Smooth muscle cell (in vitro differentiated cells): ENCODE results near the gene CNTN4. TPM values are rescaled to one million over a fixed set of nuclear protein-coding genes. Genes with fewer than 3 reads are reported as not detected.

Experiments used
- DNase-seq: peaks from one replicate; lab custom pipeline; 2025; ENCODE audit not compliant: unreplicated experiment; lab: John Stamatoyannopoulos, UW
- H2AFZ ChIP-seq: fragments of 200-600 bp; sonication (generic); 2 replicates; pipeline ENCODE4 v1.6.0; 2016; ENCODE audit warnings: antibody characterized with exemption, low read depth, mild to moderate bottlenecking
- H3F3A ChIP-seq: fragments of 200-600 bp; sonication (generic); 2 replicates; pipeline ENCODE4 v1.6.0; 2017; ENCODE audit warnings: antibody characterized with exemption, low read depth
- H3K27ac ChIP-seq: fragments of 200-600 bp; sonication (generic); 2 replicates; pipeline ENCODE4 v1.5.1; 2016; ENCODE audit warnings: low read depth, mild to moderate bottlenecking
- H3K27me3 ChIP-seq: fragments of 200-600 bp; sonication (generic); 2 replicates; pipeline ENCODE4 v1.6.1; 2016; ENCODE audit warnings: low read depth, mild to moderate bottlenecking
- H3K36me3 ChIP-seq: fragments of 200-600 bp; sonication (generic); 2 replicates; pipeline ENCODE4 v1.5.1; 2016; ENCODE audit warnings: low read depth
- H3K4me1 ChIP-seq: fragments of 200-600 bp; sonication (generic); 2 replicates; pipeline ENCODE4 v1.5.1; 2016; ENCODE audit warnings: low read depth
- H3K4me2 ChIP-seq: fragments of 200-600 bp; sonication (generic); 2 replicates; pipeline ENCODE4 v1.6.0; 2016; ENCODE audit warnings: mild to moderate bottlenecking
- H3K4me3 ChIP-seq: fragments of 200-600 bp; sonication (generic); 2 replicates; pipeline ENCODE4 v1.5.1; 2016; ENCODE audit warnings: mild to moderate bottlenecking
- H3K79me2 ChIP-seq: fragments of 200-600 bp; sonication (generic); 2 replicates; pipeline ENCODE4 v1.6.0; 2016; ENCODE audit warnings: low read depth, mild to moderate bottlenecking
- H3K9ac ChIP-seq: fragments of 200-600 bp; sonication (generic); 2 replicates; pipeline ENCODE4 v1.6.0; 2016; ENCODE audit warnings: low read depth
- H3K9me3 ChIP-seq: fragments of 200-600 bp; sonication (generic); replicated peaks from 2 replicates; pipeline ENCODE4 v1.5.1; 2016; ENCODE audit warnings: low read depth
- H4K20me1 ChIP-seq: fragments of 200-600 bp; sonication (generic); 2 replicates; pipeline ENCODE4 v1.6.0; 2016; ENCODE audit warnings: low read depth
- WGBS: methylation state at CpG from one replicate; pipeline ENCODE4 v1.1.7; 2016; ENCODE audit warnings: low lambda C conversion rate; 5-methylcytosine and 5-hydroxymethylcytosine counted together
- polyA plus RNA-seq: library from polyadenylated mRNA; unstranded; fragments of >200 nt; fragmentation: Nextera tagmentation; extraction: Ambion mirVana; gene quantifications from 2 replicates; pipeline ENCODE4 v1.2.1, GENCODE V29; 2016
- total RNA-seq: library from RNA; depleted of rRNA; stranded (reverse); fragments of >200 nt; gene quantifications from 2 replicates; pipeline ENCODE4 v1.2.3, GENCODE V29; 2014
- TF ChIP-seq, protein P1 (sequence below): fragments of 200-600 bp; sonication (generic); IDR thresholded peaks from 2 replicates; pipeline ENCODE4 v1.5.1; 2017; ENCODE audit warnings: borderline replicate concordance, mild to moderate bottlenecking, antibody characterized with exemption; ENCODE audit not compliant: insufficient read depth, poor library complexity, severe bottlenecking

CNTN4 gene
- total and polyA plus RNA-seq, 2 experiments from 2014 or later: 12.1 to 15.8 TPM

- TF ChIP-seq, protein P1, sequence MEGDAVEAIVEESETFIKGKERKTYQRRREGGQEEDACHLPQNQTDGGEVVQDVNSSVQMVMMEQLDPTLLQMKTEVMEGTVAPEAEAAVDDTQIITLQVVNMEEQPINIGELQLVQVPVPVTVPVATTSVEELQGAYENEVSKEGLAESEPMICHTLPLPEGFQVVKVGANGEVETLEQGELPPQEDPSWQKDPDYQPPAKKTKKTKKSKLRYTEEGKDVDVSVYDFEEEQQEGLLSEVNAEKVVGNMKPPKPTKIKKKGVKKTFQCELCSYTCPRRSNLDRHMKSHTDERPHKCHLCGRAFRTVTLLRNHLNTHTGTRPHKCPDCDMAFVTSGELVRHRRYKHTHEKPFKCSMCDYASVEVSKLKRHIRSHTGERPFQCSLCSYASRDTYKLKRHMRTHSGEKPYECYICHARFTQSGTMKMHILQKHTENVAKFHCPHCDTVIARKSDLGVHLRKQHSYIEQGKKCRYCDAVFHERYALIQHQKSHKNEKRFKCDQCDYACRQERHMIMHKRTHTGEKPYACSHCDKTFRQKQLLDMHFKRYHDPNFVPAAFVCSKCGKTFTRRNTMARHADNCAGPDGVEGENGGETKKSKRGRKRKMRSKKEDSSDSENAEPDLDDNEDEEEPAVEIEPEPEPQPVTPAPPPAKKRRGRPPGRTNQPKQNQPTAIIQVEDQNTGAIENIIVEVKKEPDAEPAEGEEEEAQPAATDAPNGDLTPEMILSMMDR: no peak
- Histone ChIP-seq H3F3A (no peaks in the 10 kb centered on the region), H3K4me1 (no peaks in the 10 kb centered on the region), H4K20me1 (no peaks in the 10 kb centered on the region), H2AFZ (no peak overlapping the region), H3K27ac (no peak overlapping the region), H3K4me2 (no peak overlapping the region), H3K4me3 (no peak overlapping the region), H3K9ac (no peak overlapping the region), H3K79me2 (no peaks in the 10 kb centered on the region), H3K27me3 (no peaks in the 10 kb centered on the region), H3K9me3 (no peaks in the 10 kb centered on the region), H3K36me3 (no peaks in the 10 kb centered on the region)
- WGBS: 86% methylated on average over 1 of the region's 1 CpG
- no peak for DNase-seq
Observed at GRCh38 chr3:2535206-2535605, 436.5 kb downstream of the CNTN4 start.

- no peak overlapping the region for H3K4me3 ChIP-seq
- no peaks in the 10 kb centered on the region for H3F3A ChIP-seq
- no peak for DNase-seq
- no peak overlapping the region for H3K9ac ChIP-seq
- no peak overlapping the region for H3K27ac ChIP-seq
- no peaks in the 10 kb centered on the region for H3K9me3 ChIP-seq
- no peaks in the 10 kb centered on the region for H3K4me1 ChIP-seq
- WGBS: 96% methylated on average over 2 of the region's 2 CpGs
- H3K4me2 ChIP-seq: no peak overlapping the region
- H2AFZ ChIP-seq: no peak overlapping the region
- TF ChIP-seq, protein P1: no peak
- H3K36me3 ChIP-seq: no peaks in the 10 kb centered on the region
- H3K27me3 ChIP-seq: no peaks in the 10 kb centered on the region
- H3K79me2 ChIP-seq: no peaks in the 10 kb centered on the region
- no peaks in the 10 kb centered on the region for H4K20me1 ChIP-seq
Observed at GRCh38 chr3:2536575-2536974, 437.9 kb downstream of the CNTN4 start.

DNA sequence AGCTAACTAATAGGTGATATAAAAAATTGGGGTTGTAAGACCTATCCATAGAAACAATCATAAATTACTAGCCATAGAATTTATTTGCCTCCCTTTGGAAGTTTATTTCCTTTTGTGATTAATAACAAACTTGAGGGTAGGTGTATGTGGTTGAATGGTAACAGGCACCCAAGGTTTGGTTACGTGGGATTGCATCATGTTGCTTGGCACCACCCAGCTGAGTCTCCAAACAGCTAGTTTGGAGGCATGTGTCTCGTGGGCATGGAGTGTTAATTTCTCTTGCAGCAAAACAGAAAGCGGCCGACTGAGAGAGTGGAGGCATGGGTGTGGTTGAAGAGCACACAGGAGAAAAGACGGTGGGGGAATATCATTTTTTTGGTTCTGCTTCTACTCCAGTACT, 441.4 kb downstream of the CNTN4 start:
- H3K9ac ChIP-seq: no peak overlapping the region
- H2AFZ ChIP-seq: no peak overlapping the region
- H3K9me3 ChIP-seq: peaks cover 3% of the 10 kb centered on the region
- TF ChIP-seq, protein P1: no peak
- no peak for DNase-seq
- H3K27me3 ChIP-seq: no peaks in the 10 kb centered on the region
- H3K4me3 ChIP-seq: no peak overlapping the region
- no peaks in the 10 kb centered on the region for H3K79me2 ChIP-seq
- H3K4me2 ChIP-seq: no peak overlapping the region
- 92% methylated on average over 5 of the region's 5 CpGs for WGBS
- no peaks in the 10 kb centered on the region for H3K36me3 ChIP-seq
- no peaks in the 10 kb centered on the region for H3F3A ChIP-seq
- no peaks in the 10 kb centered on the region for H4K20me1 ChIP-seq
- no peak overlapping the region for H3K27ac ChIP-seq
- H3K4me1 ChIP-seq: no peaks in the 10 kb centered on the region

- H3K4me2 ChIP-seq: no peak overlapping the region
- no peak overlapping the region for H3K9ac ChIP-seq
- H3F3A ChIP-seq: no peaks in the 10 kb centered on the region
- H3K27ac ChIP-seq: no peak overlapping the region
- 92% methylated on average over 3 of the region's 3 CpGs for WGBS
- H3K9me3 ChIP-seq: peaks cover 4% of the 10 kb centered on the region
- H3K79me2 ChIP-seq: no peaks in the 10 kb centered on the region
- TF ChIP-seq, protein P1: no peak
- H3K4me1 ChIP-seq: no peaks in the 10 kb centered on the region
- DNase-seq: no peak
- no peak overlapping the region for H2AFZ ChIP-seq
- H3K27me3 ChIP-seq: no peaks in the 10 kb centered on the region
- no peaks in the 10 kb centered on the region for H4K20me1 ChIP-seq
- no peak overlapping the region for H3K4me3 ChIP-seq
- no peaks in the 10 kb centered on the region for H3K36me3 ChIP-seq
Observed at GRCh38 chr3:2543247-2543646, 444.6 kb downstream of the CNTN4 start.
